HG03354 (cell line): Measurements from ENCODE around the gene CBX7.

Experiments used
- ATAC-seq: cut with Tn5 transposase; IDR thresholded peaks from one replicate; pipeline ENCODE4 v1.9.1; 2021; ENCODE audit warnings: mild to moderate bottlenecking; ENCODE audit not compliant: unreplicated experiment, poor library complexity, severe bottlenecking

CBX7 gene

DNA sequence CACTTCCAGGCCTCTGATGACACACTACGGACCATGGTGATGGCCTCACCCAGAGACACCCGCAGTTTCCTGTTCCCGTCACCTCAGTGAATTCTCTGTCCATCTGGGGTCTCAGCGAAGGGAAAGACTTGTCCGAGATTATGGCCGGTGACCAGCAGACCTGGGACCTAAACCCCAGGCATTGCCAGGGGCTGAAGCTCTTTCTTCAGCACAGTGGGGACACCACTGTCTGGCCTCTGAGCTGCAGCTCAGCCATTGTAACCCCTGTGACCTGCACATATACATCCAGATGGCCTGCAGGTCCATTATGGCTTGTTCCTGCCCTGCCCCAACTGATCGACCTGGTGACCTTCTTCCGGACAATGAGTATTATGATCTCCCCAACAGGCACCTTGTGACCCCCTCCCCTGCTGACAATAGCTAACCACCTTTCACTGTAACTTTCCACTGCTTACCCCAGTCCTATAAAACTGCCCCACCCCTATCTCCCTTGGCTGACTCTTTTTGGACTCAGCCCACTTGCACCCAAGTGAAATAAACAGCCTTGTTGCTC lies 22.3 kb downstream of the CBX7 start:
- ATAC-seq = no peak

DNA sequence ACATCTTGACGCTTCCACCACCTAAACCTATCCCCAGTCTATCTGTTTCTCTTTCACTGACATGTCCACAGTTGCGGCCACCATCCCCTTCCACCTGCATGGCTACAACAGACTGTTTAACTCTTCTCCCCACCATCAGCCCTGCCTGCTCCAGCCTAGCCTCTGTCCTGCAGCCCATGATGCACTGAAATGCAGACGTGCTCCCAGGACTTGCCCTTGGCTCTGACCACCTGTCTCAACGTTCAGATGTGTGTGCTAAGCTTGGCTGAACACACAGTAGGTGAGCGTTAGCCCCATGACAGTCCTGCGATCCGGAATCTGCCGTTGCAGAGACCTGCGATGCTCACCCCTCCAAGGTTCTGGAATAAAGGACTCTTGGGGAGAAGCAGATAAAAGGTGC lies 22.7 kb downstream of the CBX7 start:
- ATAC-seq = no peak

DNA sequence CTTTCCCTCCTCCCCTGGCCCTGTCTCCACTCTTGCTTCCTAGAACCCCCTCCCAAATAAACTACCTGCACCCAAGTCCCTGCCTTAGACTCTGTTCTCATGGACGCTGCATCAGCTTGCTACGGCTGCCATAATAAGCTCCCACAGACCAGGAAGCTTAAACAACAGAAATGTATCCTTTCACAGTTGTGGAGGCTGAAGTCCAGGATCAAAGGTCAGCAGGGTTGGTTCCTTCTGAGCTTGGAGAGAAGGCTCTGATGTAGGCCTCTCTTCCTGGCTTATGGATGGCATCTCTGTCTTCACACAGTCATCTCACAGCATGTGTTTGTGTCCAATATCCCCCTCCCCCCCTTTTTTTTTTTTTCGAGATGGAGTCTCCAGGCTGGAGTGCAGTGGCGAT lies 23.4 kb downstream of the CBX7 start:
- no peak for ATAC-seq

DNA sequence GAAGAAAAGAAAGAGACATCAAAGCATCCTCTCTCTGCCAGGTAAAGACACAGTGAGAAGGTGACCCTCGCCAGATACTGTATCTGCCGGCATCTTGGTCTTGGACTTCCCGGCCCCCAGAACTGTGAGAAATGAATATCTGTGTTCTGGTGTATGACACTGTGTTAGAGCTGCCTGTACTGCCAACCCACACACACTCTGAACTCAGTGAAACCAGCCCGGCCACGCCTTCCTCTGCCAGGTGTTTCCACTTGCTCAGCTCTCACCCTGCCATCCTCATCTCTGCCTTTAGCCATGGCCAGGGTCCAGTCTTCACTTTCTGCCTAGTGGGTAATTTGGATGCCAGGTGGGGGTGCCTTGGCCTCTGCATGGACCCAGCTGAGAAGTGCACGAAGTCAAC lies 24.0 kb downstream of the CBX7 start:
- no peak for ATAC-seq

DNA sequence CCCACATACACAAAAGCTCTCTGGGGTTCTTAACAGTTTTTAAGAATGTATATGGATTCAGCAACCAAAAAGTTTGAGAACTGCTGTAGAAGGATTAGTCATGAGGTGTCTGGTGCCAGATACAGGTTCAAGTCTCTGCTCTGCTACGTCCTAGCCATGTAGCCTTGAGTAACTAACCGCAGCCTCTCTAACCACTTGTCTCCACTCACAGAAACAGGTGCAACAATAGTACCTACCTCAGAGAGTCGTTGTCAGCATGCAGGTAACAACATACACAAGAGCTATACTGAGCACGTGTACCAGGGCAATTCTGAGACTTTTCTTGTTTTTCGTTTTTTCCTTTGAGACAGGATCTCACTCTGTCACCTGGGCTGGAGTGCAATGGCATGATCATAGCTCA lies 26.9 kb downstream of the CBX7 start:
- no peak for ATAC-seq

DNA sequence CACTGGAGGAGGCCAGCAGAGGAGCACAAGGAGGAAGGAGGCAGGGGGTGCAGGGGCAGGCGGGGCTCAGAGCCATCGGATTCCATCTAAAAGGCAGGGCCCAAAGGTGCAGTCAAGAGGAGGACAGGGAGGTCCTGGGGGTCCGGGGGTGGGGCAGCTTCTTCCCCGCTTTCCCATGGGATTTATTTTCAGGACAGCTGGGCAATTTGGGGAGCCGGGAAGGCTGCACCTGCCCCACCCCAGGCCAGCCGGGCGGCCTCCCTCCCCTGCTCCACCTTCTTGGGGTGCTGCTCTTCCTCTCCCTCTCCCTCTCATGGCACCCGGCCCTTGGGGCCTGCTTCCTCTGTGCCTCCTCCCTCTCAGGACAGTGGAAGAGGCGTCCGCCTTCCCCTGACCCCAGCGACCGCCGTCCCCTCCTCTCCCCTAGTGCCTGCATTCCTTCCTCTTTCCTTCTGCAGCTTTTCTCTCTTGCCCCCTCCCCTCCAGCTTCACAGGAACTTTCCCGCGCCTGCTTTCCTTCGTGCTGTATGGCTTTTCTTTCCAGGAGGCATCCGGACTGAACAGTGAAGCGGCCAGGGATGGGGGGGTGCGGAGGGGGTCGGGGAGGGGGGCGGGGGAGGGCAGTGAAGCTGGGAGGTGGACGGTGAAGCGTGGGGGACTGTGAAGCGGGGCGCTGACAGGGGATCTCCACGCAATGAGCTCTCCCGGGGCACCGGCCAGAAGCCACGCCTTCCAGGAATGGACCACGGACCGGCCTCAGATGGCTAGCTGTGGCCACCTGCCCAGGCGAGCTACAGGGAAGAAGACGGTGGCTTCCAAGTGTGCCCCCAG lies 28.5 kb downstream of the CBX7 start:
- ATAC-seq = no peak

DNA sequence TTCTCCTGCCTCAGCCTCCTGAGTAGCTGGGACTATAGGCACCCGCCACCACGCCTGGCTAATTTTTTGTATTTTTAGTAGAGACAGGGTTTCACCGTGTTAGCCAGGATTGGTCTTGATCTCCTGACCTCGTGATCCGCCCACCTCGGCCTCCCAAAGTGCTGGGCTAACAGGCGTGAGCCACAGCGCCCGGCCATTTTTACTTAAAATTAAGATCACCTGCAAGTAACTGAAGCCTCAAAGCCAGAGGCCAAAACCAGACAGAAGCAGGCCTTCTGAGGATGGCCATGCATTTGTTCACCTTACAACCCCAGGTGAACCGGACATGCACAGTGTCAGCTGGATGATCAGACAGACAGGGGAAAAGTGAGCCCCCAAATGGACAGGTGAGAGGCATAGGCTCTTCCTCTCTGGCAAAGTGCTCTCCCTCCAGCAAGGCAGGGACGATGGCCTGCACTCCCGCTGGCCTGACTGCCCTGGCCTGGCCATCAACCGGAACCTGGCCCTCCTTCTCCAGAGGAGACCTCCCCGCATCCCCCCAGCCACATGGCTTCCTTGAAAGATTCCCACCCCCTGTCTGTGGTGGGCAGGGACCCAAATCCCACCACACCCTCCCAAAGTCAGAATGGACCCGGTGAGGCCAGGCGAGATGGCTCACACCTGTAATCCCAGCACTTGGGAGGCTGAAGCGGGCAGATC lies 29.6 kb downstream of the CBX7 start:
- ATAC-seq = no peak

DNA sequence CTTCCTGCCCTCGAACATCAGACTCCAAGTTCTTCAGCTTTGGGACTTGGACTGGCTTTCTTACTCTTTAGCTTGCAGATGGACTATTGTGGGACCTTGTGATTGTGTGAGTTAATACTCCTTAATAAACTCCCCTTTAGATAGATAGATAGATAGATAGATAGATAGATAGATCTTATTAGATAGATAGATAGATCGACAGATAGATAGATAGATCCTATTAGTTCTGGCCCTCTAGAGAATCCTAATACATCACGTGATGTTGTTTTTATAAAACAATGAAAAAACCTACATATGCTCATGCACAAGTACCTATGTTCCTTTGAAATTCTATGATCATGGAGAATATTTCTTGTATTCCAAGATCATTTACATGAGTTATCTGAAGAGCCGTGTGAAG lies 31.5 kb downstream of the CBX7 start:
- ATAC-seq = no peak

DNA sequence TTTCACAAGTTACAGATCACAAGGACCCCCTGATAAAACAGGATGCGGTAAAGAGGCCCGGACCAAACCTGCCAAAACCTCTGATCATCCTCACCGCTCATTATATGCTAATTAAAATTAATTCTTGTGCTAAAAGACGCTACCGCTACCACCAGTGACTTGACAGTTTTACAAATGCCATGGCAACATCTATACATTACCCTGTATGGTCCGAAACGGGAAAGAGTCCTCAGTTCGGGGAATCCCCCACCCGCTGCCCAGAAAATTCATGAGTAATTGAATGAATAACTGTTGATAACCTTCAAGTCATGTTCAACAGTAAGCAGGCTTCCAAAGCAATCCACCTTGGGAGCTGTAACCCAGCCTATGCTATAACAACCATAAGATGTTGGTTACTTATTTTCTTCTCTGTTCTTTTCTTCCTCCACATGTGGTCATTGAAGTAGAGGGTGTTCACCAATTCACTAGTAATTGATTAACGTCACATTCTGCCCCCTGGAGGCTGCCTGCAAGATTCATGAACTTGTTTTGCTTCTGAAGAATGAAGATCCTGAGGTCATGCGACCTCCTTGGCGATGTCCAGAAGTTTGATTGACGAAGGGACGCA lies 34.8 kb downstream of the CBX7 start:
- peak; percentile 53 for ATAC-seq

DNA sequence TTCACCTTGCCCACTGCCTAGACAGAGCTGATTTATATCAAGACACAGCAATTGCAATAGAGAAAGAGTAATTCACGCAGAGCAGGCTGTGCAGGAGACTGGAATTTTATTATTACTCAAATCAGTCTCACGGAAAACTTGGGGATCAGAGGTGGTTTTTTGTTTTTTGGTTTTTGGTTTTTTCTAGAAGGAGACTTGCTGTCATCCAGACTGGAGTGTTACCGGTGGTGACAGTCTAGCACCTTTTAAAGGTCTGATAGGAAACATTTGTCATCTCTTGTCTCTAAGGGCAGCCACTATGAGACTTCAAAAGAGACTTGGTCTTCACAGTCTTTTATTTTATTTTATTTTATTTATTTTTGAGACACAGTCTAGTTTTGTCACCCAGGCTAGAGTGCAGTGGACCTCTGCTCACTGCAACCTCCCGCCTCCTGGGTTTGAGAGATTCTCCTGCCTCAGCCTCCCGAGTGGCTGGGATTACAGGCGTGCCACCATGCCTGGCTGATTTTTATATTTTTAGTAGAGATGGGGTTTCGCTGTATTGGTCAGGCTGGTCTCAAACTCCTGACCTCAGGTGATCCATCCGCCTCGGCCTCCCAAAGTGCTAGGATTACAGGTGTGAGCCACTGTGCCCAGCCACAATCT lies 36.4 kb downstream of the CBX7 start:
- no peak for ATAC-seq

DNA sequence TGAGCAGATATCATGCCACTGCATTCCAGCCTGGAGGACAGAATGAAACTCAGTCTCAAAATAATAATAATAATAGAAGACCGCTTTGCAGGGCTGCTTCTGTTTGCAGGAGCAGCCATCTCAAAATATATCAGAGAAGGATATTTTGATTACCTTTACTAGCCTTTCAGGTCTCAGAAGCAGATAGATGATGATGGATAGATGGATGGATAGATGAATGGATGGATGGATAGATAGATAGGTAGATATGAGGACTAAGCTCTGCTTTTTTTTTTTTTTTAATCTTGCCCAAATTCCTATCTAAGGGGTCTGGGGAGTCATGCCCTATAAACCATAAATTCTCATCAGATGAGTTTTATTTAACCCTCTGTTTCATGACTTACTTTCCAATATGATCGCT lies 36.9 kb downstream of the CBX7 start:
- no peak for ATAC-seq

DNA sequence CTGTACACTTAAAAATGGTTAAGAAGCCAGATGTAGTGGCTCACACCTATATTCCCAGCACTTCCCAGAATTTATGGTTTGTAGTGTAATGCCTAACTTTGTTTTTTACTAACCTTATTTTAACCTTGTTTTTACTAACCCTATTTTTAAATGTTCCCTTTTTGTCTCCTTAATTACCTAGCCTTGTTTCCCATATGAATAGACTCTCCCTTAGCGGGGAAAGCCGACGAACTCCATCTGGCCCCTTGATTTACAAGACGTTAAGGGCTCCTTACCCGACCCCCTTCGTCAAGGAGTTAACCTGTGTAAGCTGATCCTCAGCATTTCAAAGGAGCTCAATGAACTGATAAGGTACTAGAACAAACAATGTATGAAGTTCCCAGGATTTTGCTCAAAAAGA lies 38.4 kb downstream of the CBX7 start:
- ATAC-seq = no peak

DNA sequence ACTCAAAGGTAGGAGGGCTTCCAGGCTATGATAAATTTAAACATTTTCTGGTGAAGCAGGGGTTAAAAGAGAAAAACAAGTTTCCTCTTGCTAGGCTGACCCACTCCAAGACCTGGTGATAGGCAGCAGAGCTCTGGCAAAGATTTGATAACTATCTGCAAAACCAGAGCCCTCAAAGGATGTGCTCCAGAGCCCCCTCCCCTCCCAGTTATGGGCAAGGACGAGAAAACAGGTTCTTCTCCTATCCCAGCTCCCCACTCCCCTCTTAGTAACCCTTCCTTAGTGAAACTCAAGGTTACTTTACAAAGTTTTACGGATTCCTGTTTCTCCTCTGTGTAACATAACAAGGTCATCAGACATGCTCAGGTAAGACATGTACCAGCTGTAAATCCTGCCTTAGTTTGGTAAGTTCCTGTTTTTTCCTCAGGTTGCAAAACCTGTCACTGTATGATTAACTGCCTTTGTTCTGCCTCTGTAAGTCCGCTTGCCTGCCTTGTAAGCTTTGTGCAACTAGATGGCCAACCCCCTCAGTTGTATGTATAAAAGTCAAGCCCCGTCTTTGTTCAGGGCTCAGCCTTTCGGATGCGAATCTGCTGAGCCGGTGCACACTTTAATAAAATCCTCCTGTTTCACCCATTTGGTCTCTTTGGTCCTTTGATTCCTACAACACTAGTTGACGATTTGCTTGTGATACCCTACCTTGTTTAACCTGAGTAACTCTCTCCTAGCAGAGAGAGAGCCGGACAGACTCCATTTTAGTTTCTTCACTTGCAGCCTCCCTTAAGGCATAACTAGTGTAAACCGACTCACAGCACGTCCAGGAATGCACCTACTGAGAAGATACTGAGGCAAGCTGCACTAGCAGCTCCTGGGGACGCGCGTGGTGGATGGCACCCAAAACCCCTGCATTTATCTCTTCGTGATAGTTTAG lies 41.6 kb downstream of the CBX7 start:
- no peak for ATAC-seq

DNA sequence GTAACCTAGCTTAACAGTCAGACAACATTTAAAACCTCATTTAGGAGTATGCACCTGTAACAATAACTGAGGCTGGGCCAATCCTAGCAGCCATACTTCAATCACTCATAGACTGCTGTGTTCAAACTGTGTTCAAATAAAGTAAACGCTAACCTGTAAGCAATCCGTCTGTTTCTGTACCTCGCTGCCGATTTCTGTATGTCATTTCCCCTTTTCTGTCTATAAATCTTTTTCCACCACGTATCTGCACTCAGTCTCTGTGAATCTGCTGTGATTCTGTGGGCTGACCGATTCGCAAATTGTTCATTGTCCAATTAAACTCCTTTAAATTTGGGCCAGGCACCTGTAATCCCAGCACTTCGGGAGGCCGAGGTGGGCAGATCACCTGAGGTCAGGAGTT lies 43.1 kb downstream of the CBX7 start:
- no peak for ATAC-seq

DNA sequence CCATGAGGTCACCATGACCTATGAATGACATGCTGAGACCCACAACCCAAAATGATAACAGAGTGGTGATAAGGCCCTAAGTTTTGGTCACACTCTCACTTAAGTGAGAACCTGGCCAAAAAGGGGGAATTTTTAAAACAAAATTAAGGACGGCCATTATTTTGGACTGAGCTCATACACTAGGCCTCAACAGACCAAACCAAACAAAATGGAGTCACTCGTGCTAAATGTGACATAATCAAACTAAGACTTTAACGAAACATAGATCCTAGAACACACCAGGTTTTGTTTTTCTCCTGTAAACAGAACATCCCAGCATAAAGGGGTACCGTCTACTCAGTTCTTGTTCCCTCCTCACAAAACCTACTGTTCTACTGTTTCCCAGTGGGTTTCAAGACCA lies 44.0 kb downstream of the CBX7 start:
- no peak for ATAC-seq

DNA sequence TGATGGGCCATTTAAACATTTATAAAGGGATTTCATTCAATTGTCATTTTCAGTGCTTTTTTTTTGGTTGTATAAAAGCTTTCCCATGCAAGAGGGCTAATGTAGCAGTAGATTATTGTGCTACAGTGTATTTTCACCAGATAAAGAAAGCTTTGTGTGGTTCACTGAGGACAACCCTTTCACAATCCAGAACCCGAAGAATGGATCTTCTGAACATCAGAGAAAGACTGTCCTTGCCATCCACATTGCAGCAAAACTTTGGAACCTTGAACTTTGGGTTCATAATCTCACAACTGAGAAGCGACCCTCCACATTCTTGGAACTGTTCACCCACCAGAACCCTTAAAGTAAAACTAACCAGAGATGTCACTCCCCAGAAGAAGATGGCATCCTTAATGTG lies 46.2 kb downstream of the CBX7 start:
- ATAC-seq = no peak

DNA sequence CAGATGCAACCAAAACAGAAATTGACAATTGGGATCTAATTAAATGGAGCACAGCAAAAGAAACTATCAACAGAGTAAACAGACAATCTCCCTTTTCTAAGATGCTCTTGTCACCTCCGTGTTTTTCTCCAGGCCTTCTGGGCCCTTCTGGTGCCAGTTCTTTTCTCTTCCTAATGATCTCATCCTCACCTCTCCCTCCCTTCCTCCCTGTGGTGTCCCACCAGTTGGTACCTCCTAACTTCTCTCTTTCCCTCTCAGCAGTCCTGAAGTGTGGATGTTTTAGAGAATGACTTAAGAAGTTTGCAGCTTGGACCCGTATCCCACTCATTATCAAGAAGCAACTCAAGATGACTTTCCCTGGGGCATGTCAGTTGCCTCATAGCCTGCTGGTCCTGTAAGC lies 49.0 kb downstream of the CBX7 start:
- no peak for ATAC-seq

DNA sequence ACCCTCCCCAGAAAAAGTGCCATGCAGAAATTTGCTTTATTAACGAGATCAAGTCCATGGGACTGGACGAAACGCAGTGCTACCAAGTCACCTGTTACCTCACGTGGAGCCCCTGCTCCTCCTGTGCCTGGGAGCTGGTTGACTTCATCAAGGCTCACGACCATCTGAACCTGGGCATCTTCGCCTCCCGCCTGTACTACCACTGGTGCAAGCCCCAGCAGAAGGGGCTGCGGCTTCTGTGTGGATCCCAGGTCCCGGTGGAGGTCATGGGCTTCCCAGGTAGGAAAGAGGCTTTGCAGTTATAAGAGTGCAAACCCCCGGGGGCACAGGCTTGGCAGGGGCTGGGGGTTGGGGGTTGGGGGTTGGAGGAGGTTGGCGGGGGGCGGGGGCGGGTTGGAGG lies 51.3 kb downstream of the CBX7 start:
- ATAC-seq = no peak

DNA sequence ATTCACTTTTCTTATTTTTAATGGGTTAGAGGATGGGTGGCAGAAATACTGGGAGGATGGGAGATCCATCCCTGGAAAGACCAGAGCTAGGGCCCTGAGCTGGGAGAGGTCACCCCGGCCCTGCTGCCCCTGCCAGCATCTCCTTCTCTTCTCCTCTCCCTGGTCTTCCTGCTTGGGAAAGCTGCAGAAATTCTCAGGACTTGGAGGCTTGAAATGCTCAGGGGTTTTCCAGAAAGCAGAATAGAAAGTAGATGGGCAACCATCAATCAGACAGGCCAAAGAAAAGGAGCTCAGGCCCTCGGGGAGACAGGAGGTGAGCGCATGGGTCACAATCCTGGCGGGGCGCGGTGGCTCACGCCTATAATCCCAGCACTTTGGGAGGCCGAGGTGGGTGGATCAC lies 53.9 kb downstream of the CBX7 start:
- no peak for ATAC-seq
